H9 (cell line): Measurements from ENCODE around the gene MBTPS2. TPM values are rescaled to one million over a fixed set of nuclear protein-coding genes. Genes with fewer than 3 reads are reported as not detected.

Source experiments
- DNase-seq: peaks from one replicate; pipeline ENCODE4 v3.0.0-alpha.2; 2017
- H2AFZ ChIP-seq: one replicate; pipeline ENCODE4 v1.6.1; 2013; ENCODE audit warnings: mild to moderate bottlenecking, low read length, control low read depth, moderate library complexity
- H2AK5ac ChIP-seq: 2 replicates; pipeline ENCODE4 v1.6.1; 2013; ENCODE audit warnings: low read length, control low read depth, mixed read lengths; ENCODE audit not compliant: insufficient read length
- H2BK120ac ChIP-seq: one replicate; pipeline ENCODE4 v1.6.1; 2013; ENCODE audit warnings: low read depth, mild to moderate bottlenecking, low read length, control low read depth, inconsistent platforms; ENCODE audit not compliant: poor library complexity, severe bottlenecking
- H2BK12ac ChIP-seq: 2 replicates; pipeline ENCODE4 v1.6.1; 2013; ENCODE audit warnings: low read length, control low read depth, mixed read lengths, low read depth; ENCODE audit not compliant: insufficient read length
- H2BK15ac ChIP-seq: 2 replicates; pipeline ENCODE4 v1.6.1; 2013; ENCODE audit warnings: low read depth, low read length, control low read depth
- H2BK20ac ChIP-seq: one replicate; pipeline ENCODE4 v1.6.1; 2013; ENCODE audit warnings: low read depth, mild to moderate bottlenecking, low read length, control low read depth, inconsistent platforms; ENCODE audit not compliant: poor library complexity, severe bottlenecking
- H2BK5ac ChIP-seq: 2 replicates; pipeline ENCODE4 v1.6.1; 2013; ENCODE audit warnings: low read length, control low read depth, mixed read lengths; ENCODE audit not compliant: insufficient read length
- H3K14ac ChIP-seq: 2 replicates; pipeline ENCODE4 v1.6.1; 2013; ENCODE audit warnings: low read length, control low read depth; ENCODE audit not compliant: insufficient read depth
- H3K18ac ChIP-seq: 2 replicates; pipeline ENCODE4 v1.6.1; 2013; ENCODE audit warnings: low read depth, mild to moderate bottlenecking, mixed read lengths, low read length, control low read depth; ENCODE audit not compliant: insufficient read length
- H3K23ac ChIP-seq: 2 replicates; pipeline ENCODE4 v1.6.1; 2013; ENCODE audit warnings: low read length, control low read depth, mixed read lengths, low read depth; ENCODE audit not compliant: insufficient read length
- H3K23me2 ChIP-seq: 2 replicates; pipeline ENCODE4 v1.6.1; 2013; ENCODE audit warnings: low read depth, mild to moderate bottlenecking, mixed read lengths, low read length, control low read depth; ENCODE audit not compliant: insufficient read length, poor library complexity, severe bottlenecking
- H3K27ac ChIP-seq: 2 replicates; pipeline ENCODE4 v1.5.1; 2013; ENCODE audit warnings: low read length, control low read depth, mixed read lengths, low read depth; ENCODE audit not compliant: insufficient read length
- H3K27me3 ChIP-seq: 2 replicates; pipeline ENCODE4 v1.6.1; 2013; ENCODE audit warnings: low read length, control low read depth, inconsistent platforms; ENCODE audit not compliant: insufficient read depth
- H3K4ac ChIP-seq: 2 replicates; pipeline ENCODE4 v1.6.1; 2013; ENCODE audit warnings: low read depth, mild to moderate bottlenecking, control low read depth, inconsistent platforms, low read length, moderate library complexity
- H3K4me1 ChIP-seq: 2 replicates; pipeline ENCODE4 v1.6.1; 2013; ENCODE audit warnings: low read length, control low read depth, inconsistent platforms; ENCODE audit not compliant: insufficient read depth
- H3K4me2 ChIP-seq: 2 replicates; pipeline ENCODE4 v1.6.1; 2013; ENCODE audit warnings: low read length, control low read depth, mixed read lengths; ENCODE audit not compliant: insufficient read length, insufficient read depth
- H3K56ac ChIP-seq: 2 replicates; pipeline ENCODE4 v1.6.1; 2013; ENCODE audit warnings: low read depth, mild to moderate bottlenecking, mixed read lengths, low read length, control low read depth; ENCODE audit not compliant: insufficient read length
- H3K79me1 ChIP-seq: 2 replicates; pipeline ENCODE4 v1.6.1; 2013; ENCODE audit warnings: low read depth, mild to moderate bottlenecking, moderate library complexity, low read length, control low read depth, inconsistent platforms; ENCODE audit not compliant: insufficient read depth, poor library complexity, severe bottlenecking
- H3K79me2 ChIP-seq: 2 replicates; pipeline ENCODE4 v1.6.1; 2013; ENCODE audit warnings: low read length, control low read depth, inconsistent platforms; ENCODE audit not compliant: insufficient read depth
- H3K9ac ChIP-seq: 2 replicates; pipeline ENCODE4 v1.6.1; 2013; ENCODE audit warnings: low read length, control low read depth, mixed read lengths; ENCODE audit not compliant: insufficient read length; ENCODE audit errors: extremely low read depth
- H3K9me3 ChIP-seq: one replicate; pipeline ENCODE4 v1.6.1; 2013; ENCODE audit warnings: low read depth, low read length, inconsistent platforms; ENCODE audit not compliant: control insufficient read depth
- H3T11ph ChIP-seq: one replicate; pipeline ENCODE4 v1.6.1; 2013; ENCODE audit warnings: mild to moderate bottlenecking, low read length, control low read depth, inconsistent platforms
- H4K20me1 ChIP-seq: one replicate; pipeline ENCODE4 v1.6.1; 2013; ENCODE audit not compliant: control insufficient read depth, insufficient read length, insufficient read depth
- H4K5ac ChIP-seq: 2 replicates; pipeline ENCODE4 v1.6.1; 2013; ENCODE audit warnings: low read depth, mild to moderate bottlenecking, mixed read lengths, low read length, control low read depth; ENCODE audit not compliant: insufficient read length
- H4K8ac ChIP-seq: replicated peaks from 2 replicates; pipeline ENCODE4 v1.6.1; 2013; ENCODE audit warnings: low read length, control low read depth, mixed read lengths, low read depth; ENCODE audit not compliant: insufficient read length
- H4K91ac ChIP-seq: 2 replicates; pipeline ENCODE4 v1.6.1; 2013; ENCODE audit warnings: low read depth, mild to moderate bottlenecking, moderate library complexity, mixed read lengths, low read length, control low read depth; ENCODE audit not compliant: insufficient read length
- H3K27ac Mint-ChIP-seq, 3 experiments: 2 replicates in 2 of 3; 3 replicates in 1 of 3; pipeline ENCODE4 v1.8.0; 2020 to 2021; ENCODE audit warnings: mixed read lengths in 3 of 3, mild to moderate bottlenecking in 1 of 3, moderate library complexity in 1 of 3
- H3K27me3 Mint-ChIP-seq: 2 replicates; pipeline ENCODE4 v1.8.0; 2021; ENCODE audit warnings: low read depth, mild to moderate bottlenecking, moderate library complexity, mixed read lengths
- H3K36me3 Mint-ChIP-seq, 3 experiments: 2 replicates in 2 of 3; 3 replicates in 1 of 3; pipeline ENCODE4 v1.8.0; 2020 to 2021; ENCODE audit warnings: low read depth in 3 of 3, mixed read lengths in 3 of 3; ENCODE audit not compliant: insufficient read depth in 1 of 3
- H3K4me1 Mint-ChIP-seq, 2 experiments: 2 replicates each; pipeline ENCODE4 v1.8.0; 2020; ENCODE audit warnings: mixed read lengths in 2 of 2
- H3K4me3 Mint-ChIP-seq, 2 experiments: 2 replicates in 1 of 2; 3 replicates in 1 of 2; pipeline ENCODE4 v1.8.0; 2020 to 2021; ENCODE audit warnings: mild to moderate bottlenecking in 2 of 2, mixed read lengths in 2 of 2, moderate library complexity in 1 of 2
- H3K9me3 Mint-ChIP-seq, 2 experiments: 2 replicates in 1 of 2; 3 replicates in 1 of 2; pipeline ENCODE4 v1.8.0; 2020; ENCODE audit warnings: mild to moderate bottlenecking in 2 of 2, mixed read lengths in 2 of 2, moderate library complexity in 1 of 2
- WGBS: extraction: QIAGEN DNeasy Blood & Tissue Kit; methylation state at CpG from one replicate; pipeline ENCODE4 v1.1.7; 2013; ENCODE audit warnings: missing lambda C conversion rate, low lambda C conversion rate, mixed read lengths; ENCODE audit not compliant: insufficient read length; ENCODE audit errors: extremely low coverage; 5-methylcytosine and 5-hydroxymethylcytosine counted together
- long read RNA-seq: library from polyadenylated mRNA; unstranded; transcript quantifications from one replicate; pipeline ENCODE4 v2.0.0, GENCODE V29; 2020
- total RNA-seq: library from RNA; stranded (reverse); gene quantifications from 2 replicates; pipeline ENCODE4 v1.2.1, GENCODE V29; 2021
- TF ChIP-seq, protein P1 (sequence below): fragments of 200-600 bp; sonication (generic); conservative IDR thresholded peaks from 3 replicates; pipeline ENCODE4 v1.8.0; 2021; ENCODE audit warnings: antibody characterized with exemption, mild to moderate bottlenecking

MBTPS2 gene
- total RNA-seq, result 6.5 and 6.8 TPM in 2 replicates
- long read RNA-seq, full-length matches to known transcripts, result 50 of 75 reads
- long read RNA-seq, partial matches to known transcripts, result 10 of 75 reads
- long read RNA-seq, other reads (novel, unspliced or antisense), result 15 of 75 reads

GRCh38 chrX:21839334-21840192 is at the start of gene MBTPS2:
MBTPS2 (plus strand) TSS chrX:21839617; CDS start chrX:21839735, 118 bp downstream.
- H2BK20ac ChIP-seq, result no peak within 1 kb of the TSS
- H3K79me2 ChIP-seq, result no peaks in the 10 kb centered on the region
- H3K36me3 Mint-ChIP-seq, result peaks cover 2 to 5% (median 3%) of the 10 kb centered on the region in 3 experiments; a peak in 3 of 7 replicates
- peak within 1 kb of the TSS; percentile 80 for H3K18ac ChIP-seq
- H3K27me3 ChIP-seq, result no peaks in the 10 kb centered on the region
- no CpG with 5 or more reads among the region's 61 CpGs for WGBS
- peak within 1 kb of the TSS; percentile 74 to 99 (median 96); a peak in 6 of 7 replicates for H3K27ac Mint-ChIP-seq
- peak within 1 kb of the TSS; percentile 86 to 88 for H3K4me3 Mint-ChIP-seq
- H3K14ac ChIP-seq, result peak within 1 kb of the TSS; percentile 80
- H3K23me2 ChIP-seq, result no peaks in the 10 kb centered on the region
- peak within 1 kb of the TSS; percentile 66 for H3K9ac ChIP-seq
- no peaks in the 10 kb centered on the region for H3K27me3 Mint-ChIP-seq
- TF ChIP-seq, protein P1, sequence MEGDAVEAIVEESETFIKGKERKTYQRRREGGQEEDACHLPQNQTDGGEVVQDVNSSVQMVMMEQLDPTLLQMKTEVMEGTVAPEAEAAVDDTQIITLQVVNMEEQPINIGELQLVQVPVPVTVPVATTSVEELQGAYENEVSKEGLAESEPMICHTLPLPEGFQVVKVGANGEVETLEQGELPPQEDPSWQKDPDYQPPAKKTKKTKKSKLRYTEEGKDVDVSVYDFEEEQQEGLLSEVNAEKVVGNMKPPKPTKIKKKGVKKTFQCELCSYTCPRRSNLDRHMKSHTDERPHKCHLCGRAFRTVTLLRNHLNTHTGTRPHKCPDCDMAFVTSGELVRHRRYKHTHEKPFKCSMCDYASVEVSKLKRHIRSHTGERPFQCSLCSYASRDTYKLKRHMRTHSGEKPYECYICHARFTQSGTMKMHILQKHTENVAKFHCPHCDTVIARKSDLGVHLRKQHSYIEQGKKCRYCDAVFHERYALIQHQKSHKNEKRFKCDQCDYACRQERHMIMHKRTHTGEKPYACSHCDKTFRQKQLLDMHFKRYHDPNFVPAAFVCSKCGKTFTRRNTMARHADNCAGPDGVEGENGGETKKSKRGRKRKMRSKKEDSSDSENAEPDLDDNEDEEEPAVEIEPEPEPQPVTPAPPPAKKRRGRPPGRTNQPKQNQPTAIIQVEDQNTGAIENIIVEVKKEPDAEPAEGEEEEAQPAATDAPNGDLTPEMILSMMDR, result peak; percentile 40; the same call in 2 of the 3 replicates
- no peak within 1 kb of the TSS for H3T11ph ChIP-seq
- no peak within 1 kb of the TSS for H2BK5ac ChIP-seq
- H3K4me1 ChIP-seq, result no peaks in the 10 kb centered on the region
- peaks cover 0 to 12% of the 10 kb centered on the region in 2 experiments; a peak in 3 of 5 replicates for H3K9me3 Mint-ChIP-seq
- H3K23ac ChIP-seq, result no peak within 1 kb of the TSS
- no peak within 1 kb of the TSS for H2BK12ac ChIP-seq
- no peaks in the 10 kb centered on the region for H3K9me3 ChIP-seq
- H3K79me1 ChIP-seq, result no peaks in the 10 kb centered on the region
- no peak within 1 kb of the TSS for H2BK15ac ChIP-seq
- H3K56ac ChIP-seq, result no peak within 1 kb of the TSS
- H4K91ac ChIP-seq, result no peak within 1 kb of the TSS
- H2AFZ ChIP-seq, result peak within 1 kb of the TSS; percentile 70
- H2BK120ac ChIP-seq, result no peak within 1 kb of the TSS
- H2AK5ac ChIP-seq, result no peak within 1 kb of the TSS
- DNase-seq, result peak; percentile 79
- no peak within 1 kb of the TSS for H3K27ac ChIP-seq
- no peak within 1 kb of the TSS for H4K5ac ChIP-seq
- H3K4me1 Mint-ChIP-seq, result peaks cover 18 to 23% of the 10 kb centered on the region in 2 experiments
- H4K8ac ChIP-seq, result no peak within 1 kb of the TSS
- peak within 1 kb of the TSS; percentile 66 for H3K4me2 ChIP-seq
- H3K4ac ChIP-seq, result no peak within 1 kb of the TSS
- no peaks in the 10 kb centered on the region for H4K20me1 ChIP-seq
